Neural cell (in vitro differentiated cells): ENCODE measurements around the gene TRERF1. TPM values are rescaled to one million over a fixed set of nuclear protein-coding genes. Genes with fewer than 3 reads are reported as not detected.

Experiments used
- H2AFZ ChIP-seq: fragments of 200-600, 300-800 bp; sonication (generic), shearing (Covaris generic); 2 replicates; pipeline ENCODE4 v1.6.0; 2014; ENCODE audit warnings: low read depth, mild to moderate bottlenecking, antibody characterized with exemption, low read length, moderate library complexity
- H3F3A ChIP-seq: fragments of 200-600 bp; shearing (Covaris generic); 2 replicates; pipeline ENCODE4 v1.6.1; 2016; ENCODE audit warnings: mild to moderate bottlenecking, moderate library complexity, mixed read lengths, antibody characterized with exemption, low read length; ENCODE audit not compliant: insufficient read depth, poor library complexity, severe bottlenecking
- H3K27ac ChIP-seq: fragments of 200-600, 300-800 bp; sonication (generic), shearing (Covaris generic); 2 replicates; pipeline ENCODE4 v1.5.1; 2014; ENCODE audit warnings: mild to moderate bottlenecking, low read length, moderate library complexity
- H3K27me3 ChIP-seq: fragments of 300-800, 200-600 bp; sonication (generic), shearing (Covaris generic); 2 replicates; pipeline ENCODE4 v1.6.0; 2014; ENCODE audit warnings: mild to moderate bottlenecking, low read depth, low read length, moderate library complexity; ENCODE audit not compliant: insufficient read depth
- H3K36me3 ChIP-seq: fragments of 300-800, 200-600 bp; sonication (generic), shearing (Covaris generic); 2 replicates; pipeline ENCODE4 v1.5.1; 2014; ENCODE audit warnings: mild to moderate bottlenecking, antibody characterized with exemption, low read length, moderate library complexity; ENCODE audit not compliant: insufficient read depth
- H3K4me2 ChIP-seq: fragments of 300-800, 200-600 bp; sonication (generic), shearing (Covaris generic); 2 replicates; pipeline ENCODE4 v1.6.0; 2014; ENCODE audit warnings: mild to moderate bottlenecking, low read length
- H3K4me3 ChIP-seq: fragments of 300-800, 200-600 bp; sonication (generic), shearing (Covaris generic); 2 replicates; pipeline ENCODE4 v1.5.1; 2014; ENCODE audit warnings: mild to moderate bottlenecking, low read length, moderate library complexity
- H3K79me2 ChIP-seq: fragments of 200-600 bp; shearing (Covaris generic); replicated peaks from 2 replicates; pipeline ENCODE4 v1.6.0; 2014; ENCODE audit warnings: mild to moderate bottlenecking, low read length, moderate library complexity; ENCODE audit not compliant: insufficient read depth
- H3K9ac ChIP-seq: fragments of 300-800, 200-600 bp; sonication (generic), shearing (Covaris generic); 2 replicates; pipeline ENCODE4 v1.6.1; 2016; ENCODE audit warnings: mild to moderate bottlenecking, low read length, mixed read lengths
- H3K9me2 ChIP-seq: fragments of 200-600 bp; shearing (Covaris generic); 2 replicates; pipeline ENCODE4 v1.6.1; 2016; ENCODE audit warnings: mild to moderate bottlenecking, low read length, mixed read lengths; ENCODE audit not compliant: insufficient read depth
- H3K9me3 ChIP-seq: fragments of 200-600, 300-800 bp; sonication (generic), shearing (Covaris generic); 2 replicates; pipeline ENCODE4 v1.6.1; 2016; ENCODE audit warnings: mild to moderate bottlenecking, mixed run types, low read length, moderate library complexity, mixed read lengths
- H4K20me1 ChIP-seq: fragments of 200-600 bp; shearing (Covaris generic); 2 replicates; pipeline ENCODE4 v1.6.1; 2016; ENCODE audit warnings: mild to moderate bottlenecking, mixed run types; ENCODE audit not compliant: insufficient read depth
- CTCF ChIP-seq: fragments of 450-650 bp; IDR thresholded peaks from 2 replicates; pipeline ENCODE4 v1.5.1; 2014; ENCODE audit warnings: antibody characterized with exemption, mild to moderate bottlenecking, moderate library complexity; ENCODE audit not compliant: poor library complexity, severe bottlenecking
- EP300 ChIP-seq: fragments of 450-650 bp; conservative IDR thresholded peaks from 2 replicates; pipeline ENCODE4 v1.6.1; 2014; ENCODE audit warnings: antibody characterized with exemption, mild to moderate bottlenecking, moderate library complexity; ENCODE audit not compliant: poor library complexity, severe bottlenecking
- EZH2 ChIP-seq: fragments of 200-600, 300-800 bp; shearing (Covaris generic), sonication (generic); IDR thresholded peaks from 2 replicates; pipeline ENCODE4 v1.6.1; 2014; ENCODE audit warnings: antibody characterized with exemption, low read length, borderline replicate concordance, mild to moderate bottlenecking; ENCODE audit not compliant: insufficient read depth, poor library complexity, severe bottlenecking
- MXI1 ChIP-seq: fragments of 450-650 bp; conservative IDR thresholded peaks from 2 replicates; pipeline ENCODE4 v1.6.1; 2014; ENCODE audit warnings: antibody characterized with exemption, mild to moderate bottlenecking; ENCODE audit not compliant: poor library complexity, severe bottlenecking
- POLR2AphosphoS5 ChIP-seq: IDR thresholded peaks from 2 replicates; pipeline ENCODE4 v1.6.1; 2012
- RAD21 ChIP-seq: fragments of 450-650 bp; conservative IDR thresholded peaks from 2 replicates; pipeline ENCODE4 v1.6.1; 2014; ENCODE audit warnings: antibody characterized with exemption, mild to moderate bottlenecking, moderate library complexity
- REST ChIP-seq: IDR thresholded peaks from 2 replicates; pipeline ENCODE4 v1.6.1; 2012; ENCODE audit warnings: borderline replicate concordance
- SMC3 ChIP-seq: fragments of 450-650 bp; conservative IDR thresholded peaks from 2 replicates; pipeline ENCODE4 v1.6.1; 2014; ENCODE audit warnings: antibody characterized with exemption, mild to moderate bottlenecking, moderate library complexity; ENCODE audit not compliant: poor library complexity
- TAF1 ChIP-seq: IDR thresholded peaks from 2 replicates; pipeline ENCODE4 v1.6.1; 2012; ENCODE audit warnings: low read depth
- polyA plus RNA-seq: library from polyadenylated mRNA; depleted of rRNA; stranded (reverse); fragments of >200 nt; gene quantifications from 2 replicates; pipeline ENCODE4 v1.2.3, GENCODE V29; 2014

TRERF1 gene
- polyA plus RNA-seq, 1 donor from 2014 or later: 4.5 TPM

GRCh38 chr6:42292004-42292740 is 159.6 kb downstream of the TRERF1 start:
- Histone ChIP-seq H3K9ac (no peak overlapping the region), H3K9me3 (no peaks in the 10 kb centered on the region), H3K4me3 (no peak overlapping the region), H4K20me1 (no peaks in the 10 kb centered on the region), H3K36me3 (no peaks in the 10 kb centered on the region), H3K4me2 (no peak overlapping the region), H3K27ac (no peak overlapping the region), H3K9me2 (no peaks in the 10 kb centered on the region), H3F3A (no peaks in the 10 kb centered on the region), H2AFZ (no peak overlapping the region), H3K79me2 (no peaks in the 10 kb centered on the region), H3K27me3 (no peaks in the 10 kb centered on the region)
- TF ChIP-seq REST: no peak
- TF ChIP-seq POLR2AphosphoS5: no peak
- no peak for TF ChIP-seq MXI1
- no peak for TF ChIP-seq TAF1
- no peak for TF ChIP-seq SMC3
- no peak for TF ChIP-seq RAD21
- TF ChIP-seq EP300: no peak
- TF ChIP-seq CTCF: no peak
- no peak for TF ChIP-seq EZH2

- no peak for TF ChIP-seq MXI1
- TF ChIP-seq EZH2: no peak
- TF ChIP-seq REST: no peak
- no peak for TF ChIP-seq RAD21
- TF ChIP-seq POLR2AphosphoS5: no peak
- TF ChIP-seq EP300: no peak
- no peak for TF ChIP-seq CTCF
- no peak for TF ChIP-seq SMC3
- no peak for TF ChIP-seq TAF1
Observed at GRCh38 chr6:42287756-42288155, 164.0 kb downstream of the TRERF1 start.

More at GRCh38 chr6:42287756-42288155, 164.0 kb downstream of the TRERF1 start:
- no peak overlapping the region for H3K4me2 ChIP-seq
- no peaks in the 10 kb centered on the region for H4K20me1 ChIP-seq
- H3K9me3 ChIP-seq: no peaks in the 10 kb centered on the region
- H3K79me2 ChIP-seq: no peaks in the 10 kb centered on the region
- H3K4me3 ChIP-seq: no peak overlapping the region
- no peak overlapping the region for H3K27ac ChIP-seq
- H3K9ac ChIP-seq: no peak overlapping the region
- H2AFZ ChIP-seq: no peak overlapping the region
- H3K9me2 ChIP-seq: no peaks in the 10 kb centered on the region
- no peaks in the 10 kb centered on the region for H3K36me3 ChIP-seq
- H3K27me3 ChIP-seq: no peaks in the 10 kb centered on the region
- no peaks in the 10 kb centered on the region for H3F3A ChIP-seq
